ENCODE measurements around the gene KCNIP3. TPM values are rescaled to one million over a fixed set of nuclear protein-coding genes. Genes with fewer than 3 reads are reported as not detected.
"Not testable (repeated sequence)": the region's sequence is repeated elsewhere in the genome, so short reads cannot be mapped to it uniquely, and the experiment has no call there.

KCNIP3 gene
- total RNA-seq, 4 donors from 2014 or later = 5.2 to 20.4 (median 11.4) TPM

DNA sequence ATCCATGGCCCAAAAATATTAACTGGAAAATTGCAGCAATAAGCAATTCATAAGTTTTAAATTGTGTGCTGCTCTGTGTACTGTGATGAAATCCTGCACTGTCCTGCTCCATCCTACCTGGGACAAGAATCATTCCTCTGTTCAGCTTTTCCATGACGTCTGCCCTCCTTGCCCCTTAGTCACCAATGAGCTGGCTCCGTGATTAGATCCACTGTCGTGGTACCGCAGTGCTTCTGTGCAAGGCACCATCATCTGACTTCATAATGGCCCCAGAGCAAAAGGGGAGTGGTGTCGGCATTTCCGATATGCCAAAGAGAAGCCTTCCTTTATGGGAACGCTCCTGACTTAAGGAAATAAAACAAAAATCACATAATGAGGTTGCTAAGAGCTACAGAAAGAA lies 101.9 kb downstream of the KCNIP3 start:
- intact Hi-C loops (cut with DNase I; ENCODE audit: low total_unique reads) = no loop called here
- WGBS, 2 donors = 93 to 94% methylated on average over 7 of the region's 7 CpGs
- TF ChIP-seq, protein P1, sequence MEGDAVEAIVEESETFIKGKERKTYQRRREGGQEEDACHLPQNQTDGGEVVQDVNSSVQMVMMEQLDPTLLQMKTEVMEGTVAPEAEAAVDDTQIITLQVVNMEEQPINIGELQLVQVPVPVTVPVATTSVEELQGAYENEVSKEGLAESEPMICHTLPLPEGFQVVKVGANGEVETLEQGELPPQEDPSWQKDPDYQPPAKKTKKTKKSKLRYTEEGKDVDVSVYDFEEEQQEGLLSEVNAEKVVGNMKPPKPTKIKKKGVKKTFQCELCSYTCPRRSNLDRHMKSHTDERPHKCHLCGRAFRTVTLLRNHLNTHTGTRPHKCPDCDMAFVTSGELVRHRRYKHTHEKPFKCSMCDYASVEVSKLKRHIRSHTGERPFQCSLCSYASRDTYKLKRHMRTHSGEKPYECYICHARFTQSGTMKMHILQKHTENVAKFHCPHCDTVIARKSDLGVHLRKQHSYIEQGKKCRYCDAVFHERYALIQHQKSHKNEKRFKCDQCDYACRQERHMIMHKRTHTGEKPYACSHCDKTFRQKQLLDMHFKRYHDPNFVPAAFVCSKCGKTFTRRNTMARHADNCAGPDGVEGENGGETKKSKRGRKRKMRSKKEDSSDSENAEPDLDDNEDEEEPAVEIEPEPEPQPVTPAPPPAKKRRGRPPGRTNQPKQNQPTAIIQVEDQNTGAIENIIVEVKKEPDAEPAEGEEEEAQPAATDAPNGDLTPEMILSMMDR (IDR thresholded peaks at IDR 0.05) = no peak
- no peak for TF ChIP-seq POLR2A (IDR thresholded peaks at IDR 0.05)
- DNase-seq (ENCODE audit: low spot score in 2 of 2) = no peak
- no peak overlapping the region for H3K4me3 ChIP-seq (ENCODE audit: low read depth, poor library complexity, severe bottlenecking)

DNA sequence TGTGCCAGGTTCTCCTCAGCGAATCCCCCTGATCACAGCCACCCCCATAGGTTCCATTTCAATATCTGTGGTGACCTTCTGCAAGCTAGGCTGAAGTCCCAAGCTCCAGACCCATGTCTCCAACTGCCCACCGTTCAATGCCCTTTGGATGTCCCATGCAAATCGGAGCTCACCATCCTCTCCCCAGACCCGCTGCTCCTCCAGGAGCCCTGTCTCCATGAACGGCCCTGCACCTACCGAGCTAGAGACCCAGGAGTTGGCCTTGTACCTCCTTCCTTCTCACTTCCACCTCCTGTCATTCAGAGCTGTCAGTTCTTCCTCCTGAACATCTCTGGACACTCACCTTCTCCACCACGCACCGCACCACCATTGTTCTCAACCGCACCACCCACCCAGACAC lies 104.3 kb downstream of the KCNIP3 start:
- no peak overlapping the region for H3K4me3 ChIP-seq (ENCODE audit: low read depth, poor library complexity, severe bottlenecking)
- intact Hi-C loops (cut with DNase I; ENCODE audit: low total_unique reads) = no loop called here
- no peak for DNase-seq (ENCODE audit: low spot score in 2 of 2)
- 68 to 77% methylated on average over 9 of the region's 9 CpGs for WGBS, 2 donors
- TF ChIP-seq, protein P1 (IDR thresholded peaks at IDR 0.05) = no peak
- no peak for TF ChIP-seq POLR2A (IDR thresholded peaks at IDR 0.05)

DNA sequence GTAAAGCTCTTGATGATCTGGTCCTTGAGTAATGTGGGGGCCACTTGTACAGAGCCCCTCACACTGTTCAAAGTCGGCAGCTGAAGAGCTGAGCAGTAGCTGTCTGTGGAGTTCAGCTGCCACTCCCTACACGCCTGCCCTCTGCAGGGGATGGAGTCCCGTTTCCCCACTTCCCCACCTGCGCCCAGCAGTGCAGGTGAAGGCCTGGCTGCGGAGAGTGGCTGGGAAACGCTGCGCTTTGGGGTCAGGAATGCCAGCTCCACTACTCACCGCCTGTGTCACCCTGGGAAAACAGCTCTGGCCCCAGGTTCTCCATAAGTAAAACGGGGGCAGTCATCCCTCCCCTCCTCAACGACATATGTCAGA lies 104.8 kb downstream of the KCNIP3 start:
- peak overlapping the region; percentile 78 for H3K4me3 ChIP-seq (ENCODE audit: low read depth, poor library complexity, severe bottlenecking)
- 0 to 1% methylated on average over 10 of the region's 10 CpGs for WGBS, 2 donors
- intact Hi-C loops (cut with DNase I; ENCODE audit: low total_unique reads); DNase-seq (ENCODE audit: low spot score in 2 of 2): not testable (repeated sequence)

DNA sequence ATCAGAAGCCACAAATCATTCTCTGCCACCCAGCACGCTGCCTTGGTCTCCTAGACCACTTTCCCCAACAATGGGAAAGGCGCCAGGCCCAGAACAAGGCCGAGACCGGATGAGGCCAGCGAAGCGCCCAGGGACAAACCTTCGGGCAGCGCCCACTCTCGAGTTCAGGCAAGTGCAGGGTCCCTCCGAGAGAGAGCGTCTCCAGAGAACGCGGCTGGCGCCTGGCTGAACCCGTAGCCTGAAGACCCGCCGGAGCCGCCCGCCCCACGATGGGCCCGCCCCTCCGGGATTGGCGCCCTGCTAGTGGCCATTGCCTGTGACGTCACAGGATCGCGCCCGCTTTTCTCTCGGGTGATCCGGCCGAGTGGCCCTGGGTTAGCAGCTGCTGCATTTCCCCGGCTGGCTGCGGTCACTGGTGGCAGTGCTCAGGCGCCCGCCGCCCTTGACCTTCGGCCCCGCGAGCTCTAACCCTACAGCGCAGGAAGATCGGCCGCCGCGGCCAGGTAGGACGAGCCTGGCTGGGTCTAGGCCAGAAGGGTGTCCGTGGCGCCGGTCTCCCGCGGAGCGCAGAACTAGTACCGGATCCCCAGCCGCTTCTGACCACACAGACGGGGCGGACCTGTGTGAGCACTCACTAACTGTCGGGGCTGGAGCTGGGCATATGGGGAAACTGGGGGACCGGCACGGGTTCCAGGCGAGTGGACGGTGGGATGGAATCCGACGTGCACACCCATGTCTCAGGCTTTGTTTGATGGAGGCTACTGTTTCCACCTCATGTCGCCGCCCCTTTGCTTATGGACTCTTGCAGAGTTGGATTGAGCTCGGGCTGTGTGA lies 105.4 kb downstream of the KCNIP3 start, which contains the start of gene FAHD2A:
TSS of gene FAHD2A (plus strand) at position 339 of the 834 bp plus-strand sequence. CDS start 2,851 bp downstream, outside the sequence.
- TF ChIP-seq POLR2A (IDR thresholded peaks at IDR 0.05) = no peak
- TF ChIP-seq, protein P1 (IDR thresholded peaks at IDR 0.05) = no peak
- H3K4me3 ChIP-seq (ENCODE audit: low read depth, poor library complexity, severe bottlenecking) = peak within 1 kb of the TSS; percentile 78
- intact Hi-C loops (cut with DNase I; ENCODE audit: low total_unique reads) = no loop called here
- DNase-seq (ENCODE audit: low spot score in 2 of 2) = peak; percentile 96 to 99
- 0% methylated on average over 42 to 46 of the region's 64 CpGs for WGBS, 2 donors

DNA sequence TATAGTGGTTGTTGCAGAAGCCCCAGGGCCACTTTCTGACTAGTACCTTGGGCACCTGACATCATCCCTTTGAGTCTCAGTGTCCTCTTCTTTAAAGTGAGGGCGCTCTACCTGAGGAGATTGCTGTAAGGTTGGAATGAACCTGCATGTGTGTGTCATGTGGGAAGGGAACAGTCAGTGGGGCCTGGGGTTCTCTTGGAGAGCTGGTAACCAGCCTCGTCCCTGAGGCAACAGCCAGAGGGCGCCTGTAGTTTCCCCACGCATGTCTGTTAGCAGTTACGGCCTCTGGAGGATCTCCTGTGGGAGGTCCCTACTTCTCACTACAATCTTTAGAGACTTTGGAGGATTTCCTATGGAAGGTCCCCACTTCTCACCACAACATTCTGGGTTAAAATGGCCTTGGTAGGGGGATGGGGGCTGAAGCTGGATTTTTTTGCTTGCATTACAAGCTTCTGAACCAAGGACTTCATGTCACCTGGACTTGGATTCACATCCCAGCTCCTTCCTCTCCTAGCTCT lies 106.1 kb downstream of the KCNIP3 start:
- WGBS, 2 donors = 0 to 2% methylated on average over 5 of the region's 5 CpGs
- intact Hi-C loops (cut with DNase I; ENCODE audit: low total_unique reads); DNase-seq (ENCODE audit: low spot score in 2 of 2): not testable (repeated sequence)
- peak overlapping the region; percentile 78 for H3K4me3 ChIP-seq (ENCODE audit: low read depth, poor library complexity, severe bottlenecking)

DNA sequence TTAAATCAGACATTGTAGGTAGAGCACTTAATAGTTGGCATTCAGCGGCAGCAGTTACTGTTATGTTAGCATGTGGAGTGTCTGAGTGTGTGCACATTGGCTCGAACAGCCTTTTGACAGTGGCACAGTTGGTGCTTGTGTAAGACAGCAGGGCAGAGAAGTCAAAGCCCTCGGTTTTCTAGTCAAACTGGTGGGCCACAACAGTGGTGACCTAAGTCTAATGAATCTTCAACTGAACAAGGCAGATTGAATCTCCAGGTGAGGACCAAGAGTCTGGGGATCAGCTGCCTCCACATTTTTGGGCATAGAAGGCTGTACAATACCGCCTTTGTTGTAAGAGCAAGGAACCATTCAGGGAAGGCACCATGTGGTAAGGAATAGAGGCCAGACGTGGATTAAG lies 106.7 kb downstream of the KCNIP3 start:
- WGBS, 2 donors = 83 to 84% methylated on average over 5 of the region's 5 CpGs
- H3K4me3 ChIP-seq (ENCODE audit: low read depth, poor library complexity, severe bottlenecking); DNase-seq (ENCODE audit: low spot score in 2 of 2); intact Hi-C loops (cut with DNase I; ENCODE audit: low total_unique reads): not testable (repeated sequence)

DNA sequence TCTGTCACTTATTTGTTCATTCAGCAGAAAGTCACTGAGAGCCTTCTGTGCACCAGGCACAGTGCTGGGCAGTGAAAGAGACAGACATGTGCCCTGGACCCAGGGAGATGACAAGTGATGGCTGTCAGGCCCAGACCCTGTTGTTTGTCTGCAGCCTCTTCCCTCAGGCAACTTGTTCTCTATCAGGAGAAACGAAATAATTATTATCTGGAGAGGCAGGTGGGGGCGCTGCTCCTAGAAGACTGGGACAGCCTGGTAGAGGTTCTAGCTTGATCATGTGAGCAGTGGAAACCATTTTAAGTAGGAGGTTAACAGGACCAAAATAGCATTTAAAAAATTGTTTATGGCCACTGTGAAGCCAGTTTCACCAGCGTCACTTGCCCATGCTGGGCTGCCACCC lies 107.5 kb downstream of the KCNIP3 start:
- WGBS, 2 donors = 76 to 83% methylated on average over 3 of the region's 3 CpGs
- DNase-seq (ENCODE audit: low spot score in 2 of 2); intact Hi-C loops (cut with DNase I; ENCODE audit: low total_unique reads); H3K4me3 ChIP-seq (ENCODE audit: low read depth, poor library complexity, severe bottlenecking): not testable (repeated sequence)

DNA sequence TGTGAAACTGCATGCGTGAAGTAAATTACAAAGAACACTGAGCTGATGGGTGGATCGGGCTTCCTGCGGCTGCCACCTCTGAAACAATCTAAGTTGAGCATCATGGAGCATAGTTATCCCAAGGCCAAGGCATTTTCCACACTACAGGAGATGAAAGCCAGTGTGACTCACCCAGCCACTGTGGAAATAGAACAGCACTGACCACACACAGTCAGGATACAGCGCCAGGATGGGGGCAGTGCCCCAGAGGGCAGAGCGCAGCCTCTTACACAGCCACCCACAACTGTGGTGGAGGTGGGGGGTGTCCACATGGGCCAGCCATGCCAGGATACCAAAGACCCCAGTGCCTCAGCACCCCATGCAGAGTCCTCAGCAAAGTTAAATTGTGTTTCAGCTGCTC lies 114.1 kb downstream of the KCNIP3 start:
- intact Hi-C loops (cut with DNase I; ENCODE audit: low total_unique reads); DNase-seq (ENCODE audit: low spot score in 2 of 2); H3K4me3 ChIP-seq (ENCODE audit: low read depth, poor library complexity, severe bottlenecking): not testable (repeated sequence)
- WGBS, 2 donors = 85 to 87% methylated on average over 5 of the region's 5 CpGs

All from lower leg skin (tissue), 4 donors.